Activated CD8-positive, alpha-beta memory T cell treated with anti-CD3 and anti-CD28 coated beads for 48 hours (primary cell): Measurements from ENCODE around the gene OCEL1.

Experiments used
- DNase-seq, 3 experiments: peaks; one replicate each; pipeline ENCODE4 v3.0.0-alpha.2; 2020; ENCODE audit warnings: low read depth in 2 of 3, low spot score in 2 of 3

The OCEL1 gene

GRCh38 chr19:17237747-17238706 lies 12.0 kb downstream of the OCEL1 start:
- no peak for DNase-seq

- DNase-seq: no peak
Measured at GRCh38 chr19:17240062-17240752, 14.2 kb downstream of the OCEL1 start.

- no peak for DNase-seq
Measured at GRCh38 chr19:17240826-17241399, 14.9 kb downstream of the OCEL1 start.

- DNase-seq: no peak
Measured at GRCh38 chr19:17242431-17243208, 16.6 kb downstream of the OCEL1 start.

GRCh38 chr19:17243211-17243829 lies 17.3 kb downstream of the OCEL1 start:
- no peak for DNase-seq

- DNase-seq: no peak
Measured at GRCh38 chr19:17243830-17244617, 18.0 kb downstream of the OCEL1 start.

- no peak for DNase-seq
Measured at GRCh38 chr19:17244618-17245534, 18.9 kb downstream of the OCEL1 start.

GRCh38 chr19:17245535-17245984 lies 19.5 kb downstream of the OCEL1 start, which contains the start of gene NR2F6:
TSS of gene NR2F6 (minus strand) at chr19:17245919. CDS start at chr19:17245220, 699 bp downstream.
- DNase-seq: no peak

- DNase-seq: no peak
Measured at GRCh38 chr19:17246681-17247425, 20.8 kb downstream of the OCEL1 start.

GRCh38 chr19:17248011-17248776 lies 22.2 kb downstream of the OCEL1 start:
- DNase-seq: no peak

GRCh38 chr19:17249887-17250548 lies 24.0 kb downstream of the OCEL1 start:
- no peak for DNase-seq

GRCh38 chr19:17254636-17255035 lies 28.6 kb downstream of the OCEL1 start:
- DNase-seq: no peak

- DNase-seq: no peak
Measured at GRCh38 chr19:17255150-17255621, 29.2 kb downstream of the OCEL1 start.

- DNase-seq: no peak
Measured at GRCh38 chr19:17256130-17256529, 30.1 kb downstream of the OCEL1 start.

- no peak for DNase-seq
Measured at GRCh38 chr19:17259118-17259780, 33.2 kb downstream of the OCEL1 start.

- DNase-seq: no peak
Measured at GRCh38 chr19:17259934-17260333, 33.9 kb downstream of the OCEL1 start.
